GM13976 (cell line): Measurements from ENCODE around the gene LRRC26.

Experiments
- DNase-seq: peaks from one replicate; pipeline ENCODE4 v3.0.0; 2012; ENCODE audit warnings: low spot score
- in situ Hi-C: fragments of 300-500 bp; cut with MboI; formaldehyde crosslinking; loops from one replicate; pipeline ENCODE4 v1.12.0; 2022; ENCODE audit warnings: low sequenced_read_pairs, mixed read lengths, inconsistent platforms; ENCODE audit not compliant: unreplicated experiment
- TF ChIP-seq, protein P1 (sequence below): IDR thresholded peaks from 2 replicates; pipeline ENCODE4 v1.5.1; 2012; ENCODE audit warnings: borderline replicate concordance, mild to moderate bottlenecking; ENCODE audit not compliant: insufficient read depth; ENCODE audit errors: extremely low read depth, missing control alignments, control extremely low read depth

The LRRC26 gene

GRCh38 chr9:137189297-137190295 is 19.7 kb upstream of the LRRC26 start:
- DNase-seq: no peak
- TF ChIP-seq, protein P1, sequence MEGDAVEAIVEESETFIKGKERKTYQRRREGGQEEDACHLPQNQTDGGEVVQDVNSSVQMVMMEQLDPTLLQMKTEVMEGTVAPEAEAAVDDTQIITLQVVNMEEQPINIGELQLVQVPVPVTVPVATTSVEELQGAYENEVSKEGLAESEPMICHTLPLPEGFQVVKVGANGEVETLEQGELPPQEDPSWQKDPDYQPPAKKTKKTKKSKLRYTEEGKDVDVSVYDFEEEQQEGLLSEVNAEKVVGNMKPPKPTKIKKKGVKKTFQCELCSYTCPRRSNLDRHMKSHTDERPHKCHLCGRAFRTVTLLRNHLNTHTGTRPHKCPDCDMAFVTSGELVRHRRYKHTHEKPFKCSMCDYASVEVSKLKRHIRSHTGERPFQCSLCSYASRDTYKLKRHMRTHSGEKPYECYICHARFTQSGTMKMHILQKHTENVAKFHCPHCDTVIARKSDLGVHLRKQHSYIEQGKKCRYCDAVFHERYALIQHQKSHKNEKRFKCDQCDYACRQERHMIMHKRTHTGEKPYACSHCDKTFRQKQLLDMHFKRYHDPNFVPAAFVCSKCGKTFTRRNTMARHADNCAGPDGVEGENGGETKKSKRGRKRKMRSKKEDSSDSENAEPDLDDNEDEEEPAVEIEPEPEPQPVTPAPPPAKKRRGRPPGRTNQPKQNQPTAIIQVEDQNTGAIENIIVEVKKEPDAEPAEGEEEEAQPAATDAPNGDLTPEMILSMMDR: no peak
- in situ Hi-C loops: no loop called here

- TF ChIP-seq, protein P1: peak; percentile 48
- in situ Hi-C loops: no loop called here
- DNase-seq: peak; percentile 98
Observed at GRCh38 chr9:137188490-137189296, 18.8 kb upstream of the LRRC26 start, which contains the start of the genes ANAPC2 and SSNA1. TSS of gene ANAPC2 (minus strand) at chr9:137188560. CDS start at chr9:137188532, 28 bp downstream. TSS of gene SSNA1 (plus strand) at chr9:137188676. CDS start at chr9:137188727, 51 bp downstream.

GRCh38 chr9:137188086-137188489 is 18.2 kb upstream of the LRRC26 start:
- in situ Hi-C loops: no loop called here
- DNase-seq: no peak
- TF ChIP-seq, protein P1: no peak

DNA sequence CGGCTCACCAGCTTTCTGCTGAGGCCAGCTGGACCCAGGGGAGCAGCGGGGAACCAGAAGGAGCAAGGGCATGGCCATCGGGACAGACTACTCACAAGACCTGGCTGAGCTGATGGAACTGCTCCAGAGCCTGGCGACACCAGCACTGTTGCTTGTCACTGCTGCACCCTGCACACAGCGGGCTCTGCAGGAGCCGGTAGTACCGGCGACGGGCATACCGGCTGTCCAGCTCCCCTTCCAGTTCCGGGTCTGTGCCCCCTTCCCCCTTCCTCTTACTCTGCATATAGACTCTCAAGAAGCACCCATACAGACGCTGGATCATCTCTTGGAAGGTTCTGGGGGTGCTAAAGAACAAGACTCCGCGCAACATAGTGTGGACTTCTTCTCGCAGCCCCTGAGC is 17.5 kb upstream of the LRRC26 start:
- TF ChIP-seq, protein P1: no peak
- in situ Hi-C loops: no loop called here
- no peak for DNase-seq

GRCh38 chr9:137186385-137186784 is 16.5 kb upstream of the LRRC26 start:
- TF ChIP-seq, protein P1: no peak
- in situ Hi-C loops: no loop called here
- DNase-seq: no peak

DNA sequence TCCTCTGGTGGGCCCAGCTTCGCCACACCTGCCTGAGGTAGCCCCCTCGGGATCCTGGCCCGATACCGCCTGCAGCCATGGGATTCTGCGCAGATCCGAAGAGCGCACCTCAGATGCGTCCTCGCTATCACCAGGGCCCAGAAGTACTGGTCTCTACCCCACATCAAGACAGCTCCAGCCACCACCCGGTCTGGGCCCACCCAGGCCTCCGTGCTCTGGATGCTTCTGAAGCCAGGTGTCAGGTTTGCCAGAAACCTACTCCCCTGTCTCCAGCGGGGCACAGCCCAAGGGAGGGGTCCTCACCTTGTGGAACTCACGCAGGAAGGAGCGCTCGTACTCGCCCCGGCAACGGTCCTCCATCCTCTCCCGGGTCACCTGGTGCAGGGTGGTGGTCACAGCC is 16.1 kb upstream of the LRRC26 start:
- in situ Hi-C loops: no loop called here
- TF ChIP-seq, protein P1: no peak
- DNase-seq: no peak
